NCI-H345 (cell line): Measurements from ENCODE around the gene PSRC1.
"Not testable (repeated sequence)": the region's sequence is repeated elsewhere in the genome, so short reads cannot be mapped to it uniquely, and the experiment has no call there.

ENCODE experiments used
- DNase-seq: peaks from one replicate; lab custom pipeline; 2025; lab: John Stamatoyannopoulos, UW

PSRC1 gene

DNA sequence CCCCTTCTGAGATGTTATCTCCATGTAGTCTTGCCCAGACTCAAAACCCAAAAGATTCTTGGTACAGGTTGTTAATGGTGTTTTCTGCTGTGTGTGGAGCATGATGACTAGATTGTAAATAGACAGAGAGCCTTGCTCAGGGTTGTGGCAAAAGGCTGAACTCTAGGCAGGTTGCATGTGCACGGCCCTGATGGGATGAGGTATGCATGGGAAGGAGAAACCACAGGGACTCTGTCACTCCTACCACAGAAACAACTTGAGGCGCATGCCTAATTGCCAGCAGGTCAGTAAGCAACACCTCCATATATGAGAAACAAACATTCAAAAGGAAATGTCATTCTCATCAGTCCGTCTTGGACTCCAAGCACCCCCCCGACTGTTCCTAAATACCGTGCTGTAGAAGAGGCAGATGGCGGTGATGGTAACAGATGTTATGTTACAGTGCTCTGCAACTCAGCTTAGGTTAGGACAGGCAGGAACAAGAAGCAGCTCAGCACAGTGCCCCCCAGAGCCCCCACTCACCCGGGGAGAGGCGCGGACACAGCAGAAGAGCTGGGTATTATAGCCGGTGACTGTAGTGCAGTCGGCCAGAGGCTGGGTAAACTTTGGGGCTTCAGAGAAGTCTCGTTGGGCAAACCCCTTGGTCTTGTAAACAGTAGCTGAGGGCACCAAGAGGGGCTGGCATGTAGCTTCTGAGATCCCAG is 12.9 kb upstream of the PSRC1 start:
- DNase-seq = no peak

DNA sequence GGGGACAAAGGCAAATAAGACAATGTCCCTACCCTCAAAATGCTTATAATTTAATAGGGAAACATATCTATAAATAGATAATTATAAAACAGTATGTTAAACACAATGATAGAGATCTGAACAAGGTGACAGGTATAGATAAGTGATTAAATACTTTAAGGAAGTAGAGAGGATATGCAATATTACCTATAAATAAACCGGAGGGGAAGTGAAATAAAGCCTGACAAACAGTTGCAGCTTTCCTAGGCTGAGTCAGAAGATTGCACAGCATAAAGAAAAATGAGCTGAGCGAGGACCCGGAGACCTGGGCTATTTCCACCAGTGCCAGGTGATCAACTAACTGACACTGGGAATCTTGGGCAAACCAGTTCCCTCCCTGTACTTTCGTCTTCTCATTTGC is 11.5 kb upstream of the PSRC1 start:
- no peak for DNase-seq

DNA sequence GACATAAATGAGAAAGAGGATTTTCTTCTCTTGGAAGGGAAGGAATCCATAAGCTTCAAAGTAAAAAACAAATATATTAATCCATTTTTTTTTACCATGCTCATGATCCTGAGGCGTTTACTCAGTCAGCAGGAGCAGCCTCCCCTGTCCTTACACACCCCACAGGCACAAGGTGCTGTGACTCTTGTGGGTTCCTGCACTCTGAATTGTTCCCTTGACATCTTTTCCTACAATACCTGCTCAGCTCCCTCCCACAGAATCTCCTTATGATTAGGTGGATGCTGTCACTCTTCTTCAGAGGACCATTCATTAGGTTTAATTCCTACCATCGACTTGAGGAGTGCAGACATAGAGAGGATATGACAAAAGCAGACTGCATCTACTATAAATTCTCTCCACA is 10.1 kb upstream of the PSRC1 start:
- DNase-seq = no peak

DNA sequence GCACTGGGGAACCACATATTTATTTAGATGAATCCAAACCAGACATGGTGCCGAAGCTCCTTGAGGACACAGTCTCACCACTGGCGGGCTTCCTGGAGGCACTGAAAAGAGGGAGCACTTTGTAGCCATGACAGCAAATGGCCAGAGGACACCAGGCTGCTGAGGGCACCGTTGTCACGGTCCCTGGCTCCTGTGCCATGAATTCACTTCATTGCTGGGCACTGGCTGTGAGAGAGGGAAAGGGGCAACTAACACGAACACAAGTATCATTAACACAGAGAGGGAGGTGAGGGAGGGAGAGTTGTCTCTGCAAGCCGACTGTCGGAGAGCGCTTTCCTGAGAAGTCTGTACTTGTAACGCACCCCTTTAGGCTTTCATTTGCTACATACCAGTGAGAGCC is 9.4 kb upstream of the PSRC1 start:
- no peak for DNase-seq

DNA sequence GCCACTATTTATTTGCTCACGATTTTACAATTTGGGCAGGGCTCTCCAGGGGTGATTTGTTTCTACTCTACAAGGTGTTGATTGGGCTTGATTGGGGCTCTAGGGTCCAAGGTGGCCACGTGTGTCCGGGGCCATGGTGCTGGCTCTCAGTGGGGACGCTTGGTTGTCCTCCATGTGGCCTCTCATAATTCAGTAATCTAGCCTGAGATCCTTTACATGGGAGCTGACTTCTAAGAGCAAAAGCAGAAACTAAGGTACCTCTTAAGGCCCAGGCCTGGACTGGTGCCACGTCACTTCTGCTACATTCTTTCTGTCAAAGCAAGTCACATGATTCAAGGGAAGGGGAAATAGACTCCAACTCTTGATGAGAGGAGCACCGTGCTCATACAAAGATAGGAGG is 8.1 kb upstream of the PSRC1 start:
- no peak for DNase-seq

DNA sequence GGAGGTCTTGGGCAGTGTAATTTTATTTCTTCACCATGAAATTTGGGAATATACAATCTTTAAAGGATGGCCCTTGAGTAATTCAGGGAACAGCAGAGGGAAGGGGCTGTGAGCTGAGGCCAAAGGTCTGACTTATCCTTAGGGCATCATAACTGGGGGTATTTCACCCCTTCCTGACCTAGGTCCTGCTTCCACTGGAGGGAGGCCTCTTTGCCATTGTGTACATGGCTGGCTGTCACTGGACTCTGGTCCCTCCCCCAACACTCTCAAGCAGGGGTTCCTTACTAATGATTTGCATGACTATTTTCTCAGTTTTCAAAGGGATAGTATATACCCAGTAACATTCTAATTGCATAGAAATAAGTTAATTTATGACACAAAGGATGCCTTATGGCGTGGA is 7.2 kb upstream of the PSRC1 start:
- DNase-seq = no peak

DNA sequence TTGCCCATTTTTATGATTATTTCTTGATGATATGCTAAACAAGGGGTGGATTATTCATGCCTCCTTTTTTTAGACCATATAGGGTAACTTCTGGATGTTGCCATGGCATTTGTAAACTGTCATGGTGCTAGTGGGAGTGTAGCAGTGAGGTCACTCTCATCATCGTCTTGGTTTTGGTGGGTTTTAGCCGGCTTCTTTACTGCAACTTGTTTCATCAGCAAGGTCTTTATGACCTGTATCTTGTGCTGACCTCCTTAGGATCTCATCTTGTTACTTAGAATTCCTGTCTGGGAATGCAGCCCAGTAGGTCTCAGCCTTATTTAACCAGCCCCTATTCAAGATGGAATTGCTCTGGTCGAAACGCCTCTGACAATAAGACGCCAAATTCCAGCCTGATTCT is 3.8 kb upstream of the PSRC1 start:
- not testable (repeated sequence) for DNase-seq

DNA sequence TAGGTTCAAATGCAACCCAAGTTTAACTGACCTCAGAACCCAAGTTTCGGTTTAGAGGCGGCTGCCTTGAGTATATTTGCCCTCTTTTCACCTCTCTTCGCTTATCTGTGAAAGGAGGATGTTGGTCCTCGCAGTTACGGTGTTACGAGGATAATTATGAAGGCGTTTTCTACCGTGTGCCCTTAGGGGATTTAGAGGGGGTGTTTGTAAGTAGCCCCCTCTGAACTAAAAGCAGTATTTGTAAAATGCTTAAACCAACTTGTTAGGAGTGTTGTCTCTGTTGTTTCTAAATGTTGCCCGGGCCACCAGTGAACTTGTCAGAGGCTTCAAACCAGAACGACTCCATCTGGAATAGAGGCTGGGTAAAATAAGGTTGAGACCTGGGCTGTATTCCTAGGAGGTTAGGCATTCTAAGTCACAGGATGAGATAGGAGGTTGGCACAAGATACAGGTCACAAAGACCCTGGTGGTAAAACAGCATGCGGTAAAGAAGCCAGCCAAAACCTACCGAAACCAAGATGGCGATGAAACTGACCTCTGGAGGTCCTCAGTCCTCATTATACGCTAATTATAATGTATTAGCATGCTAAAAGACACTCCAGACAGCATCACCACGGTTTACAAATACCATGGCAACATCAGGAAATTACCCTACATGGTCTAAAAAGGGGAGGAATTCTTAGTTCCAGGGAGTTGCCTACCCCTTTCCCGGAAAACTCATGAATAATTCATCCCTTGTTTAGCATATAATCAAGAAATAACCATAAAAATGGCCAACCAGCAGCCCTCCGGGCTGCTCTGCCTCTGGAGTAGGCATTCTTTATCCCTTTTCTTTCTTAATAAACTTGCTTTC is 1.0 kb upstream of the PSRC1 start:
- DNase-seq = no peak

DNA sequence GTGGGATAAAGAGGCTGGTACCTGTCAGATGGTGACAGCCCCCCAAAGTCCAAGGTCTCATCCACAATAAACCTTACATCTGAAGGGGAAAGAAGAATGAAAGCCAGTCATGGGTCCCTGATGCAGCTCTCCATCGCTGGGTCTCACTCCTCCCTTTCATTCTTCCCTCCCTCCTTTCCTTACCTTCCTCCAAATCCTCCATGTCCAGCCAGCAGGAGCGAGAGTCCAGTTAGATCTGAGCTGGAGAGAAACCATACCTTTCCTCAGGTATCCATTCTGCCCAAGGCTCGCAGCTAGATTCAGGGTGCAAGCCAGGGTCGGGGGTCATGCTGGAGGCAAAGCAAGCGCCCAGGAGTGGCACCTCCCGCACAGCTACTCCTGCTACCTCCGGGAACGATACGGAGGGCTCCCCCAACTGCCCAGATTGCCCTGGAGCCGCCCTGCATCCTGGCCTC is 421 bp downstream of the PSRC1 start:
- no peak for DNase-seq

DNA sequence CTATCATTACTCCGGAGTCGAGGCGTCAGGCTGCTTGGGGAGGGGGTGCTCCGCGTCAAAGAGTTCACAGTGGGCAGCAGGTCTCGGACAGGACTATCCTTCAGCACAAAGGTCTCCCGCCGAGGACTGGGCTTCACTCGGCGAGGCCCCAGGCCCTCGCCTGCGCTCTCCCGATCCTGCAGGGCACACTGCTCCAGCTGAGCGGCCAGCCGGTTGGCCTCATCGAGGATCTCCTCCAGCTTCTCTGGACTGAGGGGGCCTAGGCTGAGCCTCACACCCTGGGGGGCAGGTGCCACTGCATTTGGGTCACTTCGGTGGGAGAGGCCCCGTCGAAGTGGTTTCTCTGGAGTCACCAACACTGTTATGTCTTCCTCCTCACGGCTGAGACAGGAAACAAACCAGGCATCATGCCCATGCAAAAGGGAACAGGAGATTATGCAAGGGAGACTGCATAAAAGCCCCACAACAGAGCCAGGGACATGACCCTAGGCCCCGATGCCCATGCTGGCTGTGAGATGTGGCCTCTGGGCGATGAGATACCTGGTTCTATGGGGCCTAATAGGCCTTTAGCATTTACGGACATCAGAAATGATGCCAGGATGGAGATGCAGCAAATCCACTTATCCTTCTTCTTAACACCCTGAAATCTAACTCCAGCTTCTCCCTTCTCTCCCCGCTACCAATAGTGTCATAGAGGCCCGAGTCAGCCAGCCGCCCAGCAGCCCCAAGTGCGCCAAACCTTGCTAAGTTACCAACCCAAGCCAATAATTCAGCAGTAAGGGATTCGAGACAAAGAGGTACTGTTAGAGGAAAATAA is 1.1 kb downstream of the PSRC1 start:
- no peak for DNase-seq

DNA sequence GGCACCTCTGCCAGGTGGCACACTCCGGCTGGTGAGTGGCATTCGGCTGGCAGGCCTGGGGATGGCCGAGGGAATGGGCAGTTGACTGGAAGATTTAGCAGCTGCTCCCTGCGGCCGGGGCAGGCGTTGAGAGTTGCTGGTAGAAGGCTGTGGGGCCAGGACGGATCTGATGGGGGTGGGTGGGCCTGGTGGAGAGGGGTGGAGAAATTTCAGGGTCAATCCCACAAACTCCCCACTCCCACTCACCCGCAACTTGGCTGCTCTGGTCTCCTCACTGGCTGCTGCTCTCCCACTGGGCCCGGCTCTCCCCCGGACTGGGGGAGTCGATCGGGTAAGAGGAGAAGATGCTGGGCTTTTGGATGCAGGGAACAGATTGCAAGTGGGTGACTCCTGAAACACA is 2.1 kb downstream of the PSRC1 start:
- no peak for DNase-seq

DNA sequence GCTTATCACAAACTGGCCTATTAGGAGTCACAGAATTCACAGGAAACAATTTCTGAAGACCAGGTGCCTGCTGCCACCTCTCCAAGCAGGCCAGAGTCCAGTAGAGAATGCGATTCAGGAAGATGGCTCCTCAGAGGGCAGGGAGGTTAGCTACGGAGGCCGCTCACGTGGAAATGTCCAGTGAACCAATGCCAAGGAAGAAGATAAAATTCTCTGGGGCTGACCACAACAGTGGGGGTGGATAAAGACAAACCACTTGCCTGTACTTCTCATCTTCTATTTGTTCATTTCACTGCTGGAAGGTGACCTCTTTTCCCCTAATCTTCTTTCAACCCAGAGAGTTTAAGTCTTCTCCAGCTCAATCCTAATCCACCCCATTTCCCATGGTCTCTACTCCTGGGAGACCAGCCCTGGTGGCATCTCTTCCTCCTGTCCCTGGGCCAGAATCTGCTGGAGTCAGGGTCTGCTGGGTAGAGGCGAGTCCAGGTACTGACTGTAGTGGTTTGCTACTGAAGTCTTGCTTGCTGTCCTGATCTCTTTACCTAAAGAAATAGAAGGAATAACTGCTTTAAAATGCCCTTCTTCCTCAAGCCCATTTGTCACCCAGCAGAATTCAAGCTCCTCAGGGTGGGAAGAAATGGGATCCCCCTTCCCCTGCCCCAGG is 3.2 kb downstream of the PSRC1 start:
- DNase-seq = no peak

DNA sequence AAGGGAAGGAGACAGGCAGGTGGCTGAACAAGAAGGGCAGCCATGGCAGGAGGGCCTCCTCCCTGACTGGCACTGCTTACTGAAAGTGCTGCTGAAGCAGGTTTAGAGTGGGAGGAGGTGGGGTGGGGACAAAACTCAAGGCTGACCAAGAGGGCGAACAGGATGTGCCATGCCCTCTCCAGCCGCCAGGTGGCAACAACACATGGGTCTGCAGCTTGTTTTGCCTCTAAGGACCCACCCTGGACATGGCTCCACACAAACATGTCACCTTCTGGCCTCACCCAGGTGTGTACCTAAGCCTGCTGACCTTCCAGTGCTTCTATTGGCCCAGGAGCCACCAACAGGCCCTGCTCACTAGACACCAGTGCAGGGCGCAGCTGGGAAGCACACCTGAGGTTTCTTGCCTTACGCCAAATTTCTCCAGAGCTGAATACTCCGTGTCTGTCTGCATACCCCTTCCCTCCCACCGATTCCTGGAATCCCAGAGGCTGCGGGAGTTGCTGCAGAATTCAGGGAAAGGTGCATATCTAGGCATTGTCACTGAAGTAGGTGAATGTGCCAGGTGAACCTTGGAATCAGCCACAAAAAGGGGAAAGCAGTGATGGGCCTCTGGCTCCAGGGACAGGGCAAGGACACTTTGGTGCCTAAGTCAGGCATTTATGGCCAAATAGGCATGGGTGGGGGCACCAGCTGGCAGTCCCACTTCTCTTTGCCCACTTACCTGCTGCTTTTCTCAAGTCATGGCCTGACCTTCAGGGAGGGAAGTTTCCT is 5.3 kb downstream of the PSRC1 start:
- peak; percentile 63 for DNase-seq

DNA sequence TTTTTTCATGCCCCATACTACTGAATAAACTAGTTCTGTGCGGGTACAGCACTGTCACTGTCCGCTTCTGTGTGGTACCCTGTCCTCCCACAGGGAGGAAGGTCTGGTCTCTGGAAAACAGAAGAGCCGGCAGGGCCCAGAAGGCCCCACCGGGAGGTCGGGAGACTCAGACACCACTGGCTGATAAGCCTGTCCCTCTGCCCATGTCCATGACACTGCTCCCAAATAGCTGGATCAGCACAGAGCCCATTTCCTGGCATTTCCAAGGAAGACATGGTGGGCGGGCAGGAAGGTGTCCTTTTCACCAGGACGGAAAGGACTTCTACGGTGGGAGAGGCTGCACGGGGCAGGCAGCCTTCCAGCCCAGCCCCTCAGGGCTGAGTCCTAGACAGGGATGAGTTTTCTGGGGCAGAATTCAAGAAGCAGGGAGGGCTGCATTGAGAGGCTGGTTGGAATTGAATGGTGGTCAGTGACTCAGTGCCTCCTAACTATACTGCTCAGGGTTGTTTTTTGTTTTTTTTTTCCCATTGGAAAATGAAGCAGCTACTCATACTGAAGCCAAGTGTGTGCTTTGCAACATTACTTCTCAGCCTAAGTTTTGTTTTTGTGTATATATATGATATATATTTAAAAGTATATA is 7.1 kb downstream of the PSRC1 start:
- DNase-seq = no peak

DNA sequence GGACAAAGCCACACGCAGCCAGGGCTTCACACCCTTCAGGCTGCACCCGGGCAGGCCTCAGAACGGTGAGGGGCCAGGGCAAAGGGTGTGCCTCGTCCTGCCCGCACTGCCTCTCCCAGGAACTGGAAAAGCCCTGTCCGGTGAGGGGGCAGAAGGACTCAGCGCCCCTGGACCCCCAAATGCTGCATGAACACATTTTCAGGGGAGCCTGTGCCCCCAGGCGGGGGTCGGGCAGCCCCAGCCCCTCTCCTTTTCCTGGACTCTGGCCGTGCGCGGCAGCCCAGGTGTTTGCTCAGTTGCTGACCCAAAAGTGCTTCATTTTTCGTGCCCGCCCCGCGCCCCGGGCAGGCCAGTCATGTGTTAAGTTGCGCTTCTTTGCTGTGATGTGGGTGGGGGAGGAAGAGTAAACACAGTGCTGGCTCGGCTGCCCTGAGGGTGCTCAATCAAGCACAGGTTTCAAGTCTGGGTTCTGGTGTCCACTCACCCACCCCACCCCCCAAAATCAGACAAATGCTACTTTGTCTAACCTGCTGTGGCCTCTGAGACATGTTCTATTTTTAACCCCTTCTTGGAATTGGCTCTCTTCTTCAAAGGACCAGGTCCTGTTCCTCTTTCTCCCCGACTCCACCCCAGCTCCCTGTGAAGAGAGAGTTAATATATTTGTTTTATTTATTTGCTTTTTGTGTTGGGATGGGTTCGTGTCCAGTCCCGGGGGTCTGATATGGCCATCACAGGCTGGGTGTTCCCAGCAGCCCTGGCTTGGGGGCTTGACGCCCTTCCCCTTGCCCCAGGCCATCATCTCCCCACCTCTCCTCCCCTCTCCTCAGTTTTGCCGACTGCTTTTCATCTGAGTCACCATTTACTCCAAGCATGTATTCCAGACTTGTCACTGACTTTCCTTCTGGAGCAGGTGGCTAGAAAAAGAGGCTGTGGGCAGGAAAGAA is 8.1 kb downstream of the PSRC1 start:
- peak; percentile 56 for DNase-seq

DNA sequence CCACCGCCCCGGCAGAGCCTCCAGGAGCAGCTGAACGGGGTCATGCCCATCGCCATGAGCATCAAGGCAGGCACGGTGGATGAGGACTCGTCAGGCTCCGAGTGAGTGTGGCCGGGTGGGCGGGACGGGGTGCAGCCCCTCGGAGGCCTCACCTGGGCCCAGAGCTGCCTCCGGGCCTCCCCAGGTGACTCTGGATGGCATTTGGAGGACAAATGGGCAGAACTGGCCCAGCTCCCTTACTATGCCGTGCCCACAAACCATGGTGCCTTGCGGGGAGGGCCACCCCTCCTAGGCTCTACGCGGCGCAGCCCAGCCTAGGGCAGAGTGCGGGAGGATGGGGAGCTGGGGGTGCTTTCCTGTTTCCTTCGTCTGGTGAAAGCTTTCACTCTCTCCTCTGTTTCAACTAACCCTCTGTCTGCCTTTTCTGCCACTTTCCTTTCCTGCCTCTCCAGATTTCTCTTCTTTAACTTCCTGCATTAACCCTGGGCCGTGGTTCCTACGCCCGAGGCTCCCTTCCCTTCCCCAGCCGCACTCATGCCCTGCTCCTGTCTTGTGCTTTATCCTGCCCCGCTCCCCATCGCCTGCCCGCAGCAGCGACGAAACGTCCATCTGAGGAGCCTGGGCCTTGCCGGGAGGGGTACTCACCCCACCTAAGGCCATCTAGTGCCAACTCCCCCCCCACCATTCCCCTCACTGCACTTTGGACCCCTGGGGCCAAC is 9.2 kb downstream of the PSRC1 start:
- DNase-seq = no peak

DNA sequence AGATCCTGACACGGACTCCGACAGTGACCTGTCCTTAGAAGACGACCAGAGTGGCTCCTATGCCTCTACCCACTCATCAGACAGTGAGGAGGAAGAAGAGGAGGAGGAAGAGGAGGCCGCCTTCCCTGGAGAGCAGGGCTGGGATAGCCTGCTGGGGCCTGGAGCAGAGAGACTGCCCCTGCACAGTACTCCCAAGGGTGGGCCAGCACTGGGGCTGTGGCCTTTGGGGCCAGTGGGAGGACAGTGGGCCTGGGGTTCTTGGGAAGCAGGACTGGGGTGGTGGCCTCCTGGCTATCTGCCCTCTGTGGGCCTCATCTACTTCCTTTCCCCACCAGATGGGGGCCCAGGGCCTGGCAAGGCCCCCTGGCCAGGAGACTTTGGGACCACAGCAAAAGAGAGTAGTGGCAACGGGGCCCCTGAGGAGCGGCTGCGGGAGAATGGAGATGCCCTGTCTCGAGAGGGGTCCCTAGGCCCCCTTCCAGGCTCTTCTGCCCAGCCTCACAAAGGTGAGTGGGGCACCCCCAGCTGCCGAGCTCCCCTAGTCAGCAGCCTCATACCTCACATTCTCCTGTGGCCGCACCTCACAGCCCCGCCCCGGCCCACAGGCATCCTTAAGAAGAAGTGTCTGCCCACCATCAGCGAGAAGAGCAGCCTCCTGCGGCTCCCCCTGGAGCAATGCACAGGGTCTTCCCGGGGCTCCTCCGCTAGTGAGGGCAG is 10.0 kb downstream of the PSRC1 start:
- no peak for DNase-seq
